ENCODE data around the gene DOCK2.

Gene DOCK2

DNA sequence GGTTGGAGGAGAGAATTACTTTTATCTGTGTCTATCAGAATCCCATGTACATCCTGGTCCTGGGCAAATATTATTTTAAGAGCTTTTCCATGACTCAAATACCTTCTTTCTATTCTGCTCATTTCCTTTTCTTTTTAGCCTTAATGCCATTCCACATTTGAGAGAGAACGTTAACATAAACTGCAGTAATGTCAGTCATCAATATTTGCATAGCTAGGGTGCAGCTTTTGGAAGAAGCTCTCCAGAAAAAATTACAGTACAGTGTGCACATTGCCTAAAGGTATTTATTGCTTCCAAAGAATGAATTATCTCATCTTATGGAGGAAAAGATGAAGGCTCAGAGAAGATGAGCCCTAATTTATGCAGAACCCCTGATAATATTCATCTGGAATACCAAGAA, 284.9 kb downstream of the DOCK2 start:
- H3K9ac ChIP-seq (ENCODE audit: low read depth, low read length) = no peak overlapping the region
- no peaks in the 10 kb centered on the region for H3K9me3 ChIP-seq (ENCODE audit: control insufficient read depth, insufficient read depth, low read length)
- no peaks in the 10 kb centered on the region for H3K36me3 ChIP-seq (ENCODE audit: insufficient read depth, low read length)
- no peaks in the 10 kb centered on the region for H3K4me1 ChIP-seq (ENCODE audit: insufficient read depth, low read length)

DNA sequence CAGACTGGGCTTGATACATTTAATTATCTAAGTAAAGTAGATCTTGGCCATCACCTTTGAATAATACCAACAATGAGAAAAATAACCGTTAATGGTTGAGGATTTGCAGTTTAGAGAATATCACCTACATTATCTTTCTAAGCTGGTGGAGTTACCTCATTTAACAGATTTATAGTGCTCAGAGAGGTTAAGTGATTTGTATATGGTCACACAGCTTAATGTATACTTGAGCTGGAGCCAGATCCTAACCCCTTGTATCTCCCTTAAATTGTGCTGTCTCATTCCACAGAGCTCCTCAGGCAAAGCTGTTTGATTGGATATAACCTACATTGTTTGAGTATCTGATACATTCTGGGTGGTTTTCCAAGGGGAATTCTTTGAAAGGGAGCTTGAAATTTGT, 285.4 kb downstream of the DOCK2 start:
- Histone ChIP-seq H3K9me3 (ENCODE audit: control insufficient read depth, insufficient read depth, low read length) (no peaks in the 10 kb centered on the region), H3K36me3 (ENCODE audit: insufficient read depth, low read length) (no peaks in the 10 kb centered on the region), H3K4me1 (ENCODE audit: insufficient read depth, low read length) (no peaks in the 10 kb centered on the region), H3K9ac (ENCODE audit: low read depth, low read length) (no peak overlapping the region)

DNA sequence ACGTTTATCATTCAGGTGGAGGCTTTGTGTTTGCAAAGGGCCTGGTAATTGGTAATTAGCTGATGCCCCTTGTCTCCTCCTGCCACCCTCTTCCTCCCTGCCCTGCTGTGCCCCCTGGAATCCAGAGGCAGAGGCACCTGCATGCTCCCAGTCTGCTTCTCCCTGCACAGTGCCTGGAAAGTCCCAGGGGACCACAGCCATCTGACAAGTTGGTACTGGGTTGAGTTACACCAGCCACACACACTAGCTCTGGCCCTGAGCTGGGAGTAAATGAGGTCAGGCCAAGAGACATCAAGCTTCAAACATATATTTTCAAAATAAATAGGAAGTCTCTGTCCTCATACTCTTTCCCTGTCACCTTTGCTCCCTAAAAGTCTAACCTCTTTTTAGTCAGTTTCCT, 286.9 kb downstream of the DOCK2 start:
- Histone ChIP-seq H3K4me1 (ENCODE audit: insufficient read depth, low read length) (no peaks in the 10 kb centered on the region), H3K36me3 (ENCODE audit: insufficient read depth, low read length) (no peaks in the 10 kb centered on the region)

DNA sequence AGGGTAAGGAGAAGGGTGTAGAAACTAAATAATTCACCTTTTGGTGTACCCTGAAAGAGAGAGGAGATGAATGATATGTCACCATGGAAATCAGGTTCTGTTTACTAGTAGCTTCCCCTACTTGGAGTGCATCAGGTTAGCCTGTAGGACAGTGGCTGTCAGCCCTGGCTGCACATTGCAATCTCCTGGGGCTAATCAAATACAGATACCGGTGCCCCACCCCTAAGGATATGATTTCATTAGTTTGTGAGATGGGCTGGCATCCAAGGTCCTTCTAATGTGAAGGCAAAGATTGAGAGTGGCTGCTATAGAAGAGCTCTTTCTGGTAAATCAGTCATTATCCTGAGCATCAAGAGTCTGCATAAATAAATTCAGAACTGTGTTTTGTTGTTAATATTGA, 296.1 kb downstream of the DOCK2 start:
- H3K36me3 ChIP-seq (ENCODE audit: insufficient read depth, low read length) = no peaks in the 10 kb centered on the region
- H3K4me1 ChIP-seq (ENCODE audit: insufficient read depth, low read length) = no peaks in the 10 kb centered on the region
- no peak overlapping the region for H3K9ac ChIP-seq (ENCODE audit: low read depth, low read length)
- H3K9me3 ChIP-seq (ENCODE audit: control insufficient read depth, insufficient read depth, low read length) = no peaks in the 10 kb centered on the region

More for the DNA sequence above, 286.9 kb downstream of the DOCK2 start:
- Histone ChIP-seq H3K9me3 (ENCODE audit: control insufficient read depth, insufficient read depth, low read length) (no peaks in the 10 kb centered on the region), H3K9ac (ENCODE audit: low read depth, low read length) (no peak overlapping the region)

DNA sequence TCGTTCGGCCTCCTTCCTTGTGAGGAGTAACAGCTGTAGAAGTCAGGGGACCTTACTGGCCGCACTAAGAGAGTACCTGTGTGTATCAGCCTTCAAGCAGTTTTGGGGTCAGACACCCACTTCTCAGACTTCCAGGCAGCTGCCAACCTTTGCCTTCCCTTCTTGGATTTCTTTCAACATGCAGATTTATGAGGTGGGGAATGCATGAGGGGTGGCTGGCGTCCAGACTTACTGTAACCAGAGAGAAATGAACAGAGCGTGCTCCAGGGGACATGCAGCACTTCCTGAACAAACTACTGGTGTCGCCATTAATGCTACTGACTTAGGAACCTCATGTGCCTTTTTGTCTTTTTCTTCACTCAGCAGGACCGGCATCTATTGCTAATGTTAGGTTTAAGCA, 296.5 kb downstream of the DOCK2 start:
- H3K36me3 ChIP-seq (ENCODE audit: insufficient read depth, low read length) = no peaks in the 10 kb centered on the region
- H3K9ac ChIP-seq (ENCODE audit: low read depth, low read length) = no peak overlapping the region
- H3K4me1 ChIP-seq (ENCODE audit: insufficient read depth, low read length) = no peaks in the 10 kb centered on the region
- H3K9me3 ChIP-seq (ENCODE audit: control insufficient read depth, insufficient read depth, low read length) = no peaks in the 10 kb centered on the region

DNA sequence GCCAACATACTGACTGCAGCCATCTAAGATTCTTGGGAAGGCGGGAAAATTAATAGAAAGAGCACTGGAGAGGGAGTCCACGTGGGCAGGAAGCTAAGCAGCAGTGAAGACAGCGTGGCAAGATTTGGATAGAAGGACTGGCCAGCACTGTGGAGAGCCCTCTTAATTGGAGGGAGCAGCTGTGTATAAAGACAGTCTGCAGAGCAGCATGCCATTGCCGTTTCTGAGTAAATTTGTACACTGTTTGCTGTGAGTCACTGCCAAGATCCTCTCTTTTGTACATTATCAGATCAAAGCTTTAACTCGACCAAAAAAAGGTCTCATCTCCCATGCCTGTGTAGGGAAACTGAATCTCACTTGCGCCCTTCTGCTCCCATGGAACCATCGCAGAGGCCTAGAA, 297.9 kb downstream of the DOCK2 start:
- no peaks in the 10 kb centered on the region for H3K4me1 ChIP-seq (ENCODE audit: insufficient read depth, low read length)
- no peaks in the 10 kb centered on the region for H3K36me3 ChIP-seq (ENCODE audit: insufficient read depth, low read length)
- no peaks in the 10 kb centered on the region for H3K9me3 ChIP-seq (ENCODE audit: control insufficient read depth, insufficient read depth, low read length)
- no peak overlapping the region for H3K9ac ChIP-seq (ENCODE audit: low read depth, low read length)

DNA sequence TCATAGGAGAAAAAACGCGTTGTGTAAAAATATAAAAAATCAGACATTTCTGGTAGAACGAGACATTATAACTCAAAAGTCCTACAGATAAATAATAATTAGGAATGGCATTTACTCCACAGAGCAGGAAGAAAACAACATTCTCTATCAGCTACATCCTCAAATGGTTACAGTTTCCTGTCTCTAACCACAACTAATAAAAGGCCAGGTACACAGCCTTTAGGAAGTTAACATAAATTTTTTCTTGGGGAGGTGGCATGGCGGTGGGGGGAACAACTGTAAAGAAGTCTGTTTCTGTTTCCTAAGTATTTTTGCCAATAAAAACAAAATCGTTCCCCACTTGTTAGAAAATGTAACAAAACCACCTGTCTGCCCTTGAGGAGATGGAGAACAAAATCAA, 298.7 kb downstream of the DOCK2 start:
- H3K9ac ChIP-seq (ENCODE audit: low read depth, low read length) = no peak overlapping the region
- no peaks in the 10 kb centered on the region for H3K4me1 ChIP-seq (ENCODE audit: insufficient read depth, low read length)
- no peaks in the 10 kb centered on the region for H3K36me3 ChIP-seq (ENCODE audit: insufficient read depth, low read length)
- H3K9me3 ChIP-seq (ENCODE audit: control insufficient read depth, insufficient read depth, low read length) = no peaks in the 10 kb centered on the region

DNA sequence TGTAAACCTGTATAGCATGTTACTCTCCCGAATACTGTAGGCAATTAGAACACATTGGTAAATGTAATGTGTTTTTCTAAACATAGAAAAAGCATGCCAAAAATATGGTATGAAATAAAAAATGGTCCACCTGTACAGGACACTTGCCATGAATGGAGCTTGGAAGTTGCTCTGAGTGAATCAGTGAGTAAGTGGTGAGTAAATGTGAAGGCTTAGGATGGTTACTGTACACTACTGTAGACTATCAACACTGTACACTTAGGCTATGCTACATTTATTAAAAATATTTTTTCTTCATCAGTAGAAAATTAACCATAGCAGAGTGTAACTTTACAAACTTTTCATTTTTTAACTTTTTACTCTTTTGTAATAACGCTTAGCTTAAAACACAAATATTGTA, 301.4 kb downstream of the DOCK2 start:
- Histone ChIP-seq H3K36me3 (ENCODE audit: insufficient read depth, low read length) (no peaks in the 10 kb centered on the region), H3K9ac (ENCODE audit: low read depth, low read length) (no peak overlapping the region), H3K9me3 (ENCODE audit: control insufficient read depth, insufficient read depth, low read length) (no peaks in the 10 kb centered on the region), H3K4me1 (ENCODE audit: insufficient read depth, low read length) (no peaks in the 10 kb centered on the region)

DNA sequence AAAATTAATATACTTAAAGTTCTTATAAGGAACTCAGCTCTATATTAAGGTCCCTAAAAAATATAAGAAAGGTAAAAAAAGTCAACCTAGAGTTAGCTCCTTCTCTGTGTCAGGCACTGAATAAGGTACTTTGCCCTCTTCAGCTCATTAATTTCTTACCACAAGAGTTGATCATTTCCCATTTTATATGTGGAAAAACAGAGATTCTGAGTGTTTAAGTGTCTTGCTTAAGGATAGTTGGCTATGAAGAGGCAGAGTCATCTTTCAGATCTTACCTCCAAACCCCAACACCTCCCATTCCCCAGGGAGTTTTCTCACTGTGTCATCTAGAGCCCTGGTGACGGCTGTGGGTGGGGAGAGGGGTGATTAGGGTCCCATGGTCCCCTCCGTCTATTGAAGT, 302.7 kb downstream of the DOCK2 start:
- Histone ChIP-seq H3K36me3 (ENCODE audit: insufficient read depth, low read length) (no peaks in the 10 kb centered on the region), H3K4me1 (ENCODE audit: insufficient read depth, low read length) (no peaks in the 10 kb centered on the region), H3K9me3 (ENCODE audit: control insufficient read depth, insufficient read depth, low read length) (no peaks in the 10 kb centered on the region)

DNA sequence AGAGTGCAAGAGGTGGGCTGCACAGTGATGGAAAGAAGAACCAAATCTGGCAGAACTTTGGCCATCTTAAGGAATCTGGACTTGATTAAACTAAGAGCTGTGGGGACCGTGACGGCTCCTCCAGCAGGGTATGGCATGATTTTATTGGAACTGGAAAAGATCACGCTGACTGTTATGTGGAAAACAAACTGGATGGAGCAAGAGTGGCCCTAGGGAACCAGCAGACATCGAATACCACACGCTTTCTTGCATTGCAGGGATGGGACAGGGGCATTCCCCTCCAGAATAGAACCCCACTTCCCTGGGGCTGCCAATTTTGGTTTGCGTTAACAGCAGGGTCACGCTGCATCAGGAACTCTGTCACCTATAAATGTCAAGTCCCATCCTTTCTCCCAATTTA, 304.5 kb downstream of the DOCK2 start:
- Histone ChIP-seq H3K9me3 (ENCODE audit: control insufficient read depth, insufficient read depth, low read length) (no peaks in the 10 kb centered on the region), H3K4me1 (ENCODE audit: insufficient read depth, low read length) (peaks cover 9% of the 10 kb centered on the region; the same call in 1 of the 2 replicates), H3K9ac (ENCODE audit: low read depth, low read length) (no peak overlapping the region), H3K36me3 (ENCODE audit: insufficient read depth, low read length) (no peaks in the 10 kb centered on the region)

More for the DNA sequence above, 302.7 kb downstream of the DOCK2 start:
- H3K9ac ChIP-seq (ENCODE audit: low read depth, low read length) = no peak overlapping the region

DNA sequence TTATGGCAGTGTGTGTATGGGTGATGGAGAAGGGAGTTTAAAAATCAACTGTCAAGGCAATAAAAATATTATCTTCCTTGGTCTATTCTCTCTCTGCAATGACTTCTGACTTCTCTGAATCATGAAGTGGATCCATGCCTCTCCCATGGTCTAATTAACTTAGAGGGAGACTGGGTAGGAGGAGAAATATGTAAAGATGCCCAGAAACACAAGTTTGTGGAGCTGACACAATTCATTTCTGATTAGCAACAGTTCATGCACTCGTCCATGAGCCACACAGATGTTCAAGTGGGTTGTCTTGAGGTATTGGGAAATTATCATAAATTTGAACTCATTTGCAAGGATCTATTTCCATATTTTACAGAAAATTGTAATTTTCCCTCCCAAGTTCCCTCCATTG, 305.1 kb downstream of the DOCK2 start:
- Histone ChIP-seq H3K9me3 (ENCODE audit: control insufficient read depth, insufficient read depth, low read length) (no peaks in the 10 kb centered on the region), H3K4me1 (ENCODE audit: insufficient read depth, low read length) (peaks cover 9% of the 10 kb centered on the region; the same call in 1 of the 2 replicates), H3K9ac (ENCODE audit: low read depth, low read length) (no peak overlapping the region), H3K36me3 (ENCODE audit: insufficient read depth, low read length) (no peaks in the 10 kb centered on the region)

DNA sequence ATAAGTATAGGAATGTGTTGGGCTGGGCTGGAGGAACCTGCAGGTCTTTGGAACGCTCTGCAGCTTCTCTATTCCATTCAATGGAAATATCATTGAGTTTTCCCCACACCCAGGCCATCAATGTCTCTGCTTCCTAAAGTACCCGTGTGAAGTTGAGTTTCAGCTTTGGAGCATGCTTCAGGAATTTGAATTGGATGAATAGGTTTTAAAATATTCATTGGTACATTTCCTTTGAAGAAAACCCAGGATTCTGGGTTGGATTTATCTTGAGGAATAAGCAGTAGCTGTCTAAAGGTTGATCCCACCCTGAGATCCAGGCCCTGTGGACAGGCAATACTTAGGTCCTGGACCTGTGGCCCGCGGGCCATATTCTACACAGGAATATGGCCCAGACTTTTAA, 306.0 kb downstream of the DOCK2 start:
- H3K36me3 ChIP-seq (ENCODE audit: insufficient read depth, low read length) = no peaks in the 10 kb centered on the region
- H3K4me1 ChIP-seq (ENCODE audit: insufficient read depth, low read length) = peaks cover 9% of the 10 kb centered on the region; the same call in 1 of the 2 replicates
- H3K9ac ChIP-seq (ENCODE audit: low read depth, low read length) = no peak overlapping the region
- H3K9me3 ChIP-seq (ENCODE audit: control insufficient read depth, insufficient read depth, low read length) = no peaks in the 10 kb centered on the region

DNA sequence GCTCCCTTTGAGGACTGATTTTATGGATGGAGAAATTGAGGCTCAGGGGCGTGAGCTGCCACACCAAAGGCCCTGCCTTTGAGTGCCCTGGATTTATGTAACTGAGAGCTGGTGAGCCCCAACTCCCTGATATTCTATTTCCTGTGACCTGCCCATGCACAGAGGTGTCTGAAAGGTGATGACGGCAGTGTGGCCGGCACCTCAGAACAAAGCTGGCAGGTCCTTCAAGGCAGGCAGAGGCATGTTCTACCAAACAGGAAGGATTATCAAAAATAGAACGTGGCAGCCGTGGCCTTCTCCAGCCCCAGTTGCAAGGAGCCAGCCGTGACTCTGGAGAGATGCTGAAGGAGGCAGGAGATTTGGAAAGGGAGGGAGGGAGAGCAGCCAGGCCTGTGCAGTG, 307.0 kb downstream of the DOCK2 start:
- Histone ChIP-seq H3K36me3 (ENCODE audit: insufficient read depth, low read length) (no peaks in the 10 kb centered on the region), H3K9me3 (ENCODE audit: control insufficient read depth, insufficient read depth, low read length) (no peaks in the 10 kb centered on the region), H3K9ac (ENCODE audit: low read depth, low read length) (no peak overlapping the region), H3K4me1 (ENCODE audit: insufficient read depth, low read length) (peaks cover 9% of the 10 kb centered on the region; the same call in 1 of the 2 replicates)

DNA sequence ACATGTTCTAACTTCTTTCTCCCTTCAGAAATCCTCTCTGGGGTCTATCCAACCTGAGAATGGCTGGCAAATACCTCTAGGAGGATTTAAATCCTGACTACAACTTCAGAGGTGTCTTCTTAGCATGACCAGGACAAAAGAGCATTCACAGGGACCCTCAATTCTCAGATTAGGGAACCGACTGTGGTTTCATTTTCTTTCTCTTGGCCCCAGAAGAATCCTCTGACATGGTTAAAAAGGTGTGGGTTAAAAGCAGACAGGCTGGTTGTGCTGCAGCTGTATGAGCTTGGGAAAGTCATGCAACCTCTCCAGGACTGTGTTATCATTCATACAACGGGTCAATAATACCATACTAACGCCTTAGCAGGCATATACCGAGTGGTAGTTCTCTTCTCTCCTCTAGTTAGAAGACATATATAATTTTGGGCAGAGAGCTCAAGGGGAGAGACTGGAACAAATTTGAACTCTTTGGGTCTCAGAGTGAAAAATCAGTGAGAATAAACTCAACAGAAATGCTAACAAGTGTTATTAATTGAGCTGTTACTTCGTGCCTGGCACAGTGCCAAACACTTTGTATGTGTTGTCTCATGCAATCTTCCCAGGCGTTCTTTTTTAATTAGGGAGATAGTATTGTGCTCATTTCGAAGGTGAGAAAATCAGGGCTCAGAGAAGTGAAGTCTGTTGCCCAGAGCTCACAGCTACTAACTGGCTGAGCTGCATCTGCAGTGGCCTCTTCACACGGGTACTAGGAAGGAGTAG, 308.0 kb downstream of the DOCK2 start:
- Histone ChIP-seq H3K9me3 (ENCODE audit: control insufficient read depth, insufficient read depth, low read length) (no peaks in the 10 kb centered on the region), H3K36me3 (ENCODE audit: insufficient read depth, low read length) (no peaks in the 10 kb centered on the region), H3K4me1 (ENCODE audit: insufficient read depth, low read length) (peaks cover 9% of the 10 kb centered on the region; the same call in 1 of the 2 replicates), H3K9ac (ENCODE audit: low read depth, low read length) (no peak overlapping the region)

DNA sequence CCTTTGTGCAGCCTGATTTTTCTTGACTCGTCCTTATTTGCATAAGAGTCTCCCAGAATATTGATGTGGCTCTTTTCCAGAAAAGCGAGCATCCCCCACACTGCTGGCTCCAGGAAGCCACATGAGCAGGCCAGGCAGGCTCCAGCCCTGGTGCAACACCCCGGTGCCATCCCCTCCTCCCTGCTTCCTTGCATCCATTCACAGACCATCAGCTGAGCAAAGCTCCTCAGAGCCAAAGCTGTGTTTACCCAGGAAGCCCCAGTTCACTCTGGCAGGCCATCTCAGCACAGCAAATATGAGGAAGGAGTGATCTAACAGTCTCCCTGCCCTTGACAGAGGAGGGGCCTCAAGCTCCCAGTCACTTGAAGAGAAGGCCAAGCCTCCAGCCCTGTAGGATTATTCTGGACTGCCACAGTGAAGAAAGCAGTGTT, 308.8 kb downstream of the DOCK2 start:
- H3K9ac ChIP-seq (ENCODE audit: low read depth, low read length) = no peak overlapping the region
- H3K36me3 ChIP-seq (ENCODE audit: insufficient read depth, low read length) = no peaks in the 10 kb centered on the region
- H3K4me1 ChIP-seq (ENCODE audit: insufficient read depth, low read length) = peaks cover 9% of the 10 kb centered on the region; the same call in 1 of the 2 replicates
- H3K9me3 ChIP-seq (ENCODE audit: control insufficient read depth, insufficient read depth, low read length) = no peaks in the 10 kb centered on the region
